A549 (cell line): ENCODE data around the gene TOP3B.

Experiments used
- CEBPB ChIP-seq, 2 experiments: fragments of >200 bp in 1 of 2; sonication (Bioruptor Twin) in 1 of 2; formaldehyde crosslinking in 1 of 2; IDR thresholded peaks; 2 replicates each; pipeline ENCODE4 v1.6.1; 2012 to 2016
- CTCF ChIP-seq: fragments of >200 bp; sonication (Bioruptor Twin); formaldehyde crosslinking; IDR thresholded peaks from 3 replicates; pipeline ENCODE4 v1.5.1; 2016
- ELK1 ChIP-seq: fragments of 150-350 bp; IDR thresholded peaks from 2 replicates; pipeline ENCODE4 v1.6.1; 2014; ENCODE audit warnings: low read depth, mild to moderate bottlenecking, low read length
- KDM1A ChIP-seq: fragments of 200-600 bp; sonication (generic); IDR thresholded peaks from 2 replicates; pipeline ENCODE4 v1.6.1; 2016; ENCODE audit warnings: low read depth, mild to moderate bottlenecking
- MAX ChIP-seq: IDR thresholded peaks from 2 replicates; pipeline ENCODE4 v1.6.1; 2012
- POLR2A ChIP-seq: IDR thresholded peaks from 2 replicates; pipeline ENCODE4 v1.6.1; 2012; ENCODE audit warnings: mild to moderate bottlenecking, low read length
- POLR2AphosphoS2 ChIP-seq: conservative IDR thresholded peaks from 2 replicates; pipeline ENCODE4 v1.6.1; 2012; ENCODE audit warnings: low read length, improper control_type of control experiment, inconsistent platforms
- RCOR1 ChIP-seq: fragments of 150-350 bp; IDR thresholded peaks from 2 replicates; pipeline ENCODE4 v1.6.1; 2014; ENCODE audit warnings: antibody characterized with exemption, low read length, low read depth
- REST ChIP-seq: fragments of 200-600 bp; sonication (generic); IDR thresholded peaks from 2 replicates; pipeline ENCODE4 v1.6.1; 2016; ENCODE audit warnings: antibody characterized with exemption, mild to moderate bottlenecking, moderate library complexity
- TP53 ChIP-seq: fragments of 250-450 bp; sonication (Bioruptor Pico); IDR thresholded peaks from 2 replicates; pipeline ENCODE4 v1.5.0; 2021; ENCODE audit warnings: mild to moderate bottlenecking, moderate library complexity

- TF ChIP-seq CTCF (no peak), TP53 (no peak), CEBPB (IDR thresholded peaks at IDR 0.05) (no peak), ELK1 (no peak), POLR2A (no peak), KDM1A (no peak), POLR2AphosphoS2 (no peak), REST (no peak), MAX (no peak), RCOR1 (no peak)
Measured at GRCh38 chr22:21942407-21943343, 39.9 kb downstream of the TOP3B start.
